GM23338 (cell line): ENCODE measurements around the gene CCDC82.

Source experiments
- CREB1 ChIP-seq: fragments of 250-450 bp; sonication (Bioruptor Pico); IDR thresholded peaks from 2 replicates; pipeline ENCODE4 v1.5.0; 2020; ENCODE audit warnings: low read depth, mild to moderate bottlenecking, moderate library complexity
- ETS1 ChIP-seq: IDR thresholded peaks from 2 replicates; pipeline ENCODE4 v1.6.1; 2016; ENCODE audit warnings: antibody characterized with exemption
- EZH2 ChIP-seq: fragments of 200-600 bp; sonication (generic); IDR thresholded peaks from one replicate; pipeline ENCODE4 v1.8.0; 2017; ENCODE audit warnings: antibody characterized with exemption, mild to moderate bottlenecking, low read depth; ENCODE audit not compliant: unreplicated experiment
- EZH2phosphoT487 ChIP-seq: fragments of 200-600 bp; sonication (generic); IDR thresholded peaks from one replicate; pipeline ENCODE4 v1.8.1; 2018; ENCODE audit warnings: antibody characterized with exemption; ENCODE audit not compliant: unreplicated experiment
- JUNB ChIP-seq: IDR thresholded peaks from one replicate; pipeline ENCODE4 v1.6.1; 2016; ENCODE audit warnings: antibody characterized with exemption; ENCODE audit not compliant: unreplicated experiment
- POLR2AphosphoS5 ChIP-seq: IDR thresholded peaks from 2 replicates; pipeline ENCODE4 v1.6.1; 2016; ENCODE audit warnings: antibody characterized with exemption, low read depth
- STAT1 ChIP-seq: IDR thresholded peaks from one replicate; pipeline ENCODE4 v1.6.1; 2016; ENCODE audit warnings: antibody characterized with exemption; ENCODE audit not compliant: unreplicated experiment
- TF ChIP-seq, protein P1 (sequence below), 2 experiments: fragments of 200-600 bp in 1 of 2; sonication (generic) in 1 of 2; conservative IDR thresholded peaks; 2 replicates each; pipeline versions ENCODE4 v1.5.1 to v1.6.1; 2016 to 2017; ENCODE audit warnings: antibody characterized with exemption in 2 of 2, low read depth in 2 of 2, mild to moderate bottlenecking in 2 of 2, moderate library complexity in 1 of 2
- TF ChIP-seq, protein P2 (sequence below): IDR thresholded peaks from one replicate; pipeline ENCODE4 v1.6.1; 2018; ENCODE audit warnings: antibody characterized with exemption; ENCODE audit not compliant: unreplicated experiment

DNA sequence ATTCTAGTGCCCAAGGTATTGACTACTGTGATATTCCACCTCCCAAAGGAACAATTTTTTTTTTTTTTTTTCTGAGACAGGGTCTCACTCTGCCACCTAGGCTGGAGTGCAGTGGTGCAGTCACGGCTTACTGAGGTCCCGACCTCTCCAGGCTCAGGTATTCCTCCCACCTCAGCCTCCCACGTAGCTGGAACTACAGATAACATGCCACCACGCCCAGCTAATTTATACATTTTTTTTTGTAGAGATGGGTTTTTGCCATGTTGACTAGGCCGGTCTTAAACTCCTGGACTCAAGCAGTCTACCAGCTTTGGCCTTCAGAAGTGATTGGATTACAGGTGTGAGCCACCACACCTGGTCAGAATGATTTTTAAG lies 80.1 kb downstream of the CCDC82 start:
- TF ChIP-seq, protein P1, sequence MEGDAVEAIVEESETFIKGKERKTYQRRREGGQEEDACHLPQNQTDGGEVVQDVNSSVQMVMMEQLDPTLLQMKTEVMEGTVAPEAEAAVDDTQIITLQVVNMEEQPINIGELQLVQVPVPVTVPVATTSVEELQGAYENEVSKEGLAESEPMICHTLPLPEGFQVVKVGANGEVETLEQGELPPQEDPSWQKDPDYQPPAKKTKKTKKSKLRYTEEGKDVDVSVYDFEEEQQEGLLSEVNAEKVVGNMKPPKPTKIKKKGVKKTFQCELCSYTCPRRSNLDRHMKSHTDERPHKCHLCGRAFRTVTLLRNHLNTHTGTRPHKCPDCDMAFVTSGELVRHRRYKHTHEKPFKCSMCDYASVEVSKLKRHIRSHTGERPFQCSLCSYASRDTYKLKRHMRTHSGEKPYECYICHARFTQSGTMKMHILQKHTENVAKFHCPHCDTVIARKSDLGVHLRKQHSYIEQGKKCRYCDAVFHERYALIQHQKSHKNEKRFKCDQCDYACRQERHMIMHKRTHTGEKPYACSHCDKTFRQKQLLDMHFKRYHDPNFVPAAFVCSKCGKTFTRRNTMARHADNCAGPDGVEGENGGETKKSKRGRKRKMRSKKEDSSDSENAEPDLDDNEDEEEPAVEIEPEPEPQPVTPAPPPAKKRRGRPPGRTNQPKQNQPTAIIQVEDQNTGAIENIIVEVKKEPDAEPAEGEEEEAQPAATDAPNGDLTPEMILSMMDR (conservative IDR thresholded peaks at IDR 0.05; ENCODE audit: low read depth in 2 of 2), result no peak
- TF ChIP-seq EZH2phosphoT487 (no peak), POLR2AphosphoS5 (no peak), EZH2 (no peak), JUNB (no peak), CREB1 (CRISPR knock-in tag) (no peak), STAT1 (no peak), ETS1 (no peak)
- TF ChIP-seq, protein P2, sequence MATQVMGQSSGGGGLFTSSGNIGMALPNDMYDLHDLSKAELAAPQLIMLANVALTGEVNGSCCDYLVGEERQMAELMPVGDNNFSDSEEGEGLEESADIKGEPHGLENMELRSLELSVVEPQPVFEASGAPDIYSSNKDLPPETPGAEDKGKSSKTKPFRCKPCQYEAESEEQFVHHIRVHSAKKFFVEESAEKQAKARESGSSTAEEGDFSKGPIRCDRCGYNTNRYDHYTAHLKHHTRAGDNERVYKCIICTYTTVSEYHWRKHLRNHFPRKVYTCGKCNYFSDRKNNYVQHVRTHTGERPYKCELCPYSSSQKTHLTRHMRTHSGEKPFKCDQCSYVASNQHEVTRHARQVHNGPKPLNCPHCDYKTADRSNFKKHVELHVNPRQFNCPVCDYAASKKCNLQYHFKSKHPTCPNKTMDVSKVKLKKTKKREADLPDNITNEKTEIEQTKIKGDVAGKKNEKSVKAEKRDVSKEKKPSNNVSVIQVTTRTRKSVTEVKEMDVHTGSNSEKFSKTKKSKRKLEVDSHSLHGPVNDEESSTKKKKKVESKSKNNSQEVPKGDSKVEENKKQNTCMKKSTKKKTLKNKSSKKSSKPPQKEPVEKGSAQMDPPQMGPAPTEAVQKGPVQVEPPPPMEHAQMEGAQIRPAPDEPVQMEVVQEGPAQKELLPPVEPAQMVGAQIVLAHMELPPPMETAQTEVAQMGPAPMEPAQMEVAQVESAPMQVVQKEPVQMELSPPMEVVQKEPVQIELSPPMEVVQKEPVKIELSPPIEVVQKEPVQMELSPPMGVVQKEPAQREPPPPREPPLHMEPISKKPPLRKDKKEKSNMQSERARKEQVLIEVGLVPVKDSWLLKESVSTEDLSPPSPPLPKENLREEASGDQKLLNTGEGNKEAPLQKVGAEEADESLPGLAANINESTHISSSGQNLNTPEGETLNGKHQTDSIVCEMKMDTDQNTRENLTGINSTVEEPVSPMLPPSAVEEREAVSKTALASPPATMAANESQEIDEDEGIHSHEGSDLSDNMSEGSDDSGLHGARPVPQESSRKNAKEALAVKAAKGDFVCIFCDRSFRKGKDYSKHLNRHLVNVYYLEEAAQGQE, result no peak
